Measurements from ENCODE around the gene KRTAP1-4. TPM values are rescaled to one million over a fixed set of nuclear protein-coding genes. Genes with fewer than 3 reads are reported as not detected.
A peak's percentile ranks its signal among the peaks of the same experiment; 100 is the strongest.
"Not testable (repeated sequence)": the region's sequence is repeated elsewhere in the genome, so short reads cannot be mapped to it uniquely, and the experiment has no call there.

The KRTAP1-4 gene
- total and polyA plus RNA-seq, 2 of the 8 experiments (the other 6 are each of a cell fraction or from before 2014, with no cell fraction given), result not detected

DNA sequence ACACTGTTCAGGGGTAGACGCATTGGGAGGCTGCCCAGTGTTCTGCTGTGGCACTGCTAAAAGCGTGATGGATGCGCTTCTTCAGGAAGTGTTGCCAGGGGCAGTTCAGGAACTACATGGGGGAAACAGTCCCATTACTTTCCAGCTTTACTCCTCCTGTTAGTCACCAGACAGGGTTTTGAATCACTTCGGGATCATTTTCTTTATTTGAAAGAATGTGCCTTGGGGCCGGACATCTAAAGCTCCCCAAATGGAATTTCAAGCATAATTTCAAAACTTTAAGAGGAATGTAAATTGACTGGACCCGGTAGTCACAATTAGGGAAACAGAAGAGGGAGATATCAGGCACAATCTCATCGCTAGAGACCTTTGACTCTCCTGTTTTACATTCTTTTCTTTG, 18.4 kb upstream of the KRTAP1-4 start (continued):
- no peak for TF ChIP-seq PHF8 (conservative IDR thresholded peaks at IDR 0.05; ENCODE audit: low read depth, low read length)

DNA sequence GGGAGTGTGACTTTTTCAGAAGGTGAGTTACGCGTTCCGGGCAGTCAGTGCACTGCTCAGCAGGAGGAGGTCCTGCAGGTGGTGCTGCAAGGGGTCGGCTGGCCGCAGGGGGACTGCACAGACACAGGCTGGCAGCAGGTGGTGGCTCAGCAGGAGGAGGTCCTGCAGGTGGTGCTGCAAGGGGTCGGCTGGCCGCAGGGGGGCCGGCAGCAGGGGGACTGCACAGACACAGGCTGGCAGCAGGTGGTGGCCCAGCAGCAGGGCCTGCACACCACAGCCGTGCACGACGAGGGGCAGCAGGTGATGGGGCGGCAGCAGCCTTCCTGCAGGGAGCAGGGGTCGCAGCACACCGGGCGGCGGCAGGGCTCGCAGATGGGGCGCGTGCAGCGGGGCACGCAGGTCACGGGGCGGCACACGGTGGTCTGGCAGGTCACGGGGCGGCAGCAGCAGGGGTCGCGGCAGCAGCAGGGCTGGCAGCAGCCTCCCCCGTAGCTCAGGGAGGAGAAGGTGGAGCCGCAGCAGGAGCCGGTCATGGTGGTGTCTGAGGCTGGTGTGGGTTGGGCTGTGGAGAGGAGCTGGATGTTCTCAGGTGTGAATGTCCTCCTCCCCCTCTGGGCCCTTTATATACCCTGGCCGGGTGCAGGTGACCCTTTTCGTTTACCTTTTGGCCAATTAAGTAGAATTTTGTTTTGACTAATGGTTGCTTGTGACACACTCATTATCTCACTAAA, 16.9 kb upstream of the KRTAP1-4 start, which contains the start of gene KRTAP2-1:
TSS of gene KRTAP2-1 (minus strand) at position 582 of the 731 bp plus-strand sequence. CDS start at position 533, 49 bp downstream.
- H3K18ac ChIP-seq (ENCODE audit: extremely low read depth, low read length); H3K4me3 ChIP-seq (ENCODE audit: extremely low read depth in 1 of 4, insufficient read depth in 2 of 4, low read depth in 3 of 4, low read length in 4 of 4); H3K27me3 ChIP-seq (replicated peaks in 1 of 4; ENCODE audit: control insufficient read depth in 3 of 4, extremely low read depth in 1 of 4, insufficient read depth in 3 of 4, low read length in 3 of 4); H3K14ac ChIP-seq (ENCODE audit: insufficient read length); H3K23me2 ChIP-seq (ENCODE audit: low read depth, low read length); H3K4ac ChIP-seq (replicated peaks; ENCODE audit: insufficient read length, low read depth, low read length); FAIRE-seq; H3K79me1 ChIP-seq (ENCODE audit: low read depth, low read length); H3K56ac ChIP-seq (replicated peaks; ENCODE audit: insufficient read length, low read depth, low read length); H2BK15ac ChIP-seq (ENCODE audit: low read length); H3K9me3 ChIP-seq (ENCODE audit: insufficient read depth in 2 of 2, low read depth in 1 of 2, low read length in 1 of 2); H2BK20ac ChIP-seq (ENCODE audit: low read length); H3K23ac ChIP-seq (ENCODE audit: insufficient read length); H2BK120ac ChIP-seq (replicated peaks; ENCODE audit: low read depth, low read length); H4K20me1 ChIP-seq (replicated peaks in 1 of 2; ENCODE audit: control insufficient read depth in 1 of 2, insufficient read depth in 2 of 2, low read length in 2 of 2); H3K4me1 ChIP-seq (replicated peaks in 1 of 4; ENCODE audit: control insufficient read depth in 3 of 4, insufficient read depth in 4 of 4, low read length in 3 of 4); H4K5ac ChIP-seq (ENCODE audit: insufficient read length, low read depth, low read length); H3K4me2 ChIP-seq (ENCODE audit: insufficient read depth in 1 of 2, low read depth in 2 of 2, low read length in 2 of 2); H3K27ac ChIP-seq (ENCODE audit: low read depth, low read length); H2AK5ac ChIP-seq (ENCODE audit: low read depth, low read length); H3K9ac ChIP-seq (replicated peaks in 1 of 4; ENCODE audit: extremely low read depth in 1 of 4, low read depth in 3 of 4, low read length in 3 of 4); H3K36me3 ChIP-seq (ENCODE audit: control insufficient read depth in 2 of 4, insufficient read depth in 4 of 4, low read length in 3 of 4); DNase-seq (ENCODE audit: low read depth in 1 of 2, low spot score in 2 of 2); H4K91ac ChIP-seq (replicated peaks; ENCODE audit: insufficient read length, low read length); H2BK5ac ChIP-seq (ENCODE audit: low read depth, low read length); H3K79me2 ChIP-seq (ENCODE audit: control insufficient read depth in 1 of 2, insufficient read depth in 2 of 2, low read length in 2 of 2); H2AFZ ChIP-seq (ENCODE audit: low read length); H2BK12ac ChIP-seq (ENCODE audit: low read depth, low read length): not testable (repeated sequence)
- 83% methylated on average over 10 of the region's 33 CpGs; no CpG with 5 or more reads in 1 of the 2 experiments for WGBS, 2 experiments (ENCODE audit: extremely low coverage in 1 of 2, insufficient coverage in 1 of 2, insufficient read length in 1 of 2, insufficient replicate concordance in 2 of 2, low coverage in 1 of 2, low lambda C conversion rate in 2 of 2, missing lambda C conversion rate in 1 of 2)
- POLR2A ChIA-PET (ENCODE audit: partially characterized antibody), result interaction anchor here (0.6 kb wide), 1 partner anchor 195 kb away, joined by 5 read pairs; no protein-coding TSS in a partner anchor
- 0 out of 2 replicates have a peak within 1 kb of the TSS, but pooled peaks have one; percentile 51 for H4K8ac ChIP-seq (ENCODE audit: extremely low read depth, insufficient read depth, low read length)
- CTCF ChIA-PET (ENCODE audit: partially characterized antibody), result interaction anchor here (0.5 kb wide), 1 partner anchor 12 kb away, joined by 3 read pairs; no protein-coding TSS in a partner anchor

Data from H1 (cell line).